ENCODE results near the gene PPM1B. TPM values are rescaled to one million over a fixed set of nuclear protein-coding genes. Genes with fewer than 3 reads are reported as not detected.
"Not testable (repeated sequence)": the region's sequence is repeated elsewhere in the genome, so short reads cannot be mapped to it uniquely, and the experiment has no call there.

The PPM1B gene
- 10 to 100 TPM; 38.9 to 40.4 TPM for total RNA-seq

GRCh38 chr2:44168681-44169154, at the start of gene PPM1B:
Gene PPM1B, plus strand, starts transcription at chr2:44168875. Its CDS starts 32,325 bp downstream, at chr2:44201200.
- Mint-ChIP-seq H3K27me3 (no peaks in the 10 kb centered on the region), H3K4me3 (peak within 1 kb of the TSS; percentile 100), H3K36me3 (peaks cover 8% of the 10 kb centered on the region), H3K9me3 (peaks cover 2% of the 10 kb centered on the region), H3K27ac (peak within 1 kb of the TSS; percentile 100), H3K4me1 (peaks cover 30% of the 10 kb centered on the region)
- DNase-seq: peak; percentile 99

GRCh38 chr2:44119878-44120277, 48.8 kb upstream of the PPM1B start:
- DNase-seq: no peak
- Mint-ChIP-seq H3K4me1 (peaks cover 34% of the 10 kb centered on the region), H3K9me3 (no peaks in the 10 kb centered on the region), H3K27ac (no peak overlapping the region), H3K27me3 (no peaks in the 10 kb centered on the region), H3K4me3 (no peak overlapping the region), H3K36me3 (no peaks in the 10 kb centered on the region)

DNA sequence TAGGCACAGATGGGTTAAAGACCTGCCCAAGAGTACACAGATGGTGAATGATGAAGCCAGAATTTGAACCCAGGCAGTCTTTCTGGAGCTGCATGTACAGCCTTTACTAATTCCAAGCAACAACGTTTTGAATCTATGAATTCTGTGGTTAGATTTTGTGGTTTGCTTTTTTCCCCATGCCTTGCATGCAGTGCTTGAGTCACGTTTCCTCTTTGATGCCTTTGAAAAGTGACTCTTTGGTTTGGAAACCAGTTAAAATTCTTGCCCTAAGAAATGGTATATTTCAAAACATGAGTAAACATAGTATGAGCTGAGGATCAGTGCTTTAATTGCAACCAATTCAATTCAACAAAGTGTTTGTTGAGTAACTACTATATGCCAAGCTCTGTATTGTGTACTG, 48.2 kb upstream of the PPM1B start:
- DNase-seq: peak; percentile 38
- no peaks in the 10 kb centered on the region for H3K27me3 Mint-ChIP-seq
- no peaks in the 10 kb centered on the region for H3K36me3 Mint-ChIP-seq
- H3K4me3 Mint-ChIP-seq: no peak overlapping the region
- peak overlapping the region; percentile 51 for H3K27ac Mint-ChIP-seq
- H3K9me3 Mint-ChIP-seq: no peaks in the 10 kb centered on the region
- peaks cover 36% of the 10 kb centered on the region for H3K4me1 Mint-ChIP-seq

- no peak for DNase-seq
- Mint-ChIP-seq H3K9me3 (no peaks in the 10 kb centered on the region), H3K27me3 (no peaks in the 10 kb centered on the region), H3K4me1 (peaks cover 46% of the 10 kb centered on the region), H3K27ac (peak overlapping the region; percentile 38), H3K4me3 (no peak overlapping the region), H3K36me3 (no peaks in the 10 kb centered on the region)
These were observed 46.8 kb upstream of the PPM1B start for GRCh38 chr2:44121899-44122298.

DNA sequence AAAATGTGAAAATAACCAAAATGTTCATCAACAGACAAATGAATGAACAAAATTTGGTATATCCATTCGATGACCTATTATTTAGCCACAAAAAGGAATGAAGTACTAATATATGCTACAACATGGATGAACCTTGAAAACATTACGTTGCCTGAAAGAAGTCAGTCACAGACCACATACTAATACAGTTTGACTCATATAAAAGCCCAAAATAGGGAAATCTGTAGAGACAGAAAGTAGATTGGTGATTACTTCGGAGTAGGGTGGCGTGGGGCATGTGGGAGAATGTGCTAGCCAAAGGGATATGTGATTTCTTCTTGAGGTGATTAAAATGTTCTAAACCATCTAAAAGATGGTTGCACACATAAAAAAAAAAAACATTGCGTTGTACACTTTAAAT, 44.2 kb upstream of the PPM1B start:
- H3K27ac Mint-ChIP-seq: no peak overlapping the region
- no peaks in the 10 kb centered on the region for H3K36me3 Mint-ChIP-seq
- H3K27me3 Mint-ChIP-seq: no peaks in the 10 kb centered on the region
- no peak overlapping the region for H3K4me3 Mint-ChIP-seq
- no peaks in the 10 kb centered on the region for H3K9me3 Mint-ChIP-seq
- peaks cover 37% of the 10 kb centered on the region for H3K4me1 Mint-ChIP-seq
- DNase-seq: no peak

GRCh38 chr2:44126106-44126797, 42.4 kb upstream of the PPM1B start:
- no peaks in the 10 kb centered on the region for H3K27me3 Mint-ChIP-seq
- H3K9me3 Mint-ChIP-seq: no peaks in the 10 kb centered on the region
- peaks cover 31% of the 10 kb centered on the region for H3K4me1 Mint-ChIP-seq
- H3K4me3 Mint-ChIP-seq: no peak overlapping the region
- no peaks in the 10 kb centered on the region for H3K36me3 Mint-ChIP-seq
- no peak for DNase-seq
- peak overlapping the region; percentile 7 for H3K27ac Mint-ChIP-seq

- H3K27me3 Mint-ChIP-seq: no peaks in the 10 kb centered on the region
- H3K27ac Mint-ChIP-seq: no peak overlapping the region
- no peak overlapping the region for H3K4me3 Mint-ChIP-seq
- H3K36me3 Mint-ChIP-seq: no peaks in the 10 kb centered on the region
- no peak for DNase-seq
- peaks cover 14% of the 10 kb centered on the region for H3K4me1 Mint-ChIP-seq
- peaks cover 5% of the 10 kb centered on the region for H3K9me3 Mint-ChIP-seq
These were observed 38.2 kb upstream of the PPM1B start for GRCh38 chr2:44130441-44130840.

- peaks cover 5% of the 10 kb centered on the region for H3K9me3 Mint-ChIP-seq
- no peak overlapping the region for H3K4me3 Mint-ChIP-seq
- DNase-seq: no peak
- no peaks in the 10 kb centered on the region for H3K36me3 Mint-ChIP-seq
- H3K27ac Mint-ChIP-seq: no peak overlapping the region
- H3K4me1 Mint-ChIP-seq: peaks cover 6% of the 10 kb centered on the region
- no peaks in the 10 kb centered on the region for H3K27me3 Mint-ChIP-seq
These were observed 37.5 kb upstream of the PPM1B start for GRCh38 chr2:44131177-44131576.

GRCh38 chr2:44133602-44134001, 35.1 kb upstream of the PPM1B start:
- not testable (repeated sequence) for DNase-seq, H3K4me3 Mint-ChIP-seq, H3K27ac Mint-ChIP-seq, H3K27me3 Mint-ChIP-seq, H3K36me3 Mint-ChIP-seq, H3K9me3 Mint-ChIP-seq, H3K4me1 Mint-ChIP-seq

GRCh38 chr2:44134848-44135247, 33.8 kb upstream of the PPM1B start:
- DNase-seq: no peak
- H3K36me3 Mint-ChIP-seq: no peaks in the 10 kb centered on the region
- no peak overlapping the region for H3K27ac Mint-ChIP-seq
- peaks cover 5% of the 10 kb centered on the region for H3K4me1 Mint-ChIP-seq
- peaks cover 5% of the 10 kb centered on the region for H3K9me3 Mint-ChIP-seq
- H3K4me3 Mint-ChIP-seq: no peak overlapping the region
- H3K27me3 Mint-ChIP-seq: no peaks in the 10 kb centered on the region

GRCh38 chr2:44135296-44135695, 33.4 kb upstream of the PPM1B start:
- Mint-ChIP-seq H3K36me3 (no peaks in the 10 kb centered on the region), H3K27me3 (no peaks in the 10 kb centered on the region), H3K27ac (no peak overlapping the region)

GRCh38 chr2:44135771-44136170, 32.9 kb upstream of the PPM1B start:
- Mint-ChIP-seq H3K4me1 (peaks cover 4% of the 10 kb centered on the region), H3K27ac (no peak overlapping the region), H3K9me3 (peaks cover 5% of the 10 kb centered on the region), H3K27me3 (no peaks in the 10 kb centered on the region), H3K4me3 (no peak overlapping the region), H3K36me3 (no peaks in the 10 kb centered on the region)
- DNase-seq: no peak

More at GRCh38 chr2:44135296-44135695, 33.4 kb upstream of the PPM1B start:
- Mint-ChIP-seq H3K4me1 (peaks cover 5% of the 10 kb centered on the region), H3K4me3 (no peak overlapping the region), H3K9me3 (peaks cover 5% of the 10 kb centered on the region)
- DNase-seq: no peak

- H3K4me3 Mint-ChIP-seq: no peak overlapping the region
- H3K4me1 Mint-ChIP-seq: peaks cover 4% of the 10 kb centered on the region
- H3K27me3 Mint-ChIP-seq: no peaks in the 10 kb centered on the region
- no peak overlapping the region for H3K27ac Mint-ChIP-seq
- H3K9me3 Mint-ChIP-seq: peaks cover 5% of the 10 kb centered on the region
- DNase-seq: no peak
- H3K36me3 Mint-ChIP-seq: no peaks in the 10 kb centered on the region
These were observed 32.4 kb upstream of the PPM1B start for GRCh38 chr2:44136252-44136651.

DNA sequence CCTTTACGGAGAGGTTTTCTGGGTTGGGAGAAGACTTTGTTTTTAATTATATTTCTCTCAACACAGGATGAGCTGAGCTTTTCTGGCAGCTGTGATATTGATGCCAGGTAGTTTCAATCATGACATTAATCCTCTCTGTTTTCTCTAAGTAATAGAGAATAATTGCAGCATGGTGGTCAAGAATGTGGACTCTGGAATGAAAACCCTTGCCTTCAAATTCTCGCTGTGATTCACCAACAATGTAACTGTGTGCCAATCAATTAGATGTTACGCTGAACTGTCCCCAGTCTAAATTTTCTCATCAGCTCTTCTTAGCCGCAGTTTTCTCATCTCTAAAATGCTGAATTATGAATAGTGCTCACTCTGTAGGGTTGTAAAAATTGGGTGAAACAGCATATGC, 31.6 kb upstream of the PPM1B start:
- no peak for DNase-seq
- H3K9me3 Mint-ChIP-seq: peaks cover 5% of the 10 kb centered on the region
- H3K27me3 Mint-ChIP-seq: no peaks in the 10 kb centered on the region
- no peak overlapping the region for H3K27ac Mint-ChIP-seq
- no peaks in the 10 kb centered on the region for H3K36me3 Mint-ChIP-seq
- peaks cover 4% of the 10 kb centered on the region for H3K4me1 Mint-ChIP-seq
- H3K4me3 Mint-ChIP-seq: no peak overlapping the region

DNA sequence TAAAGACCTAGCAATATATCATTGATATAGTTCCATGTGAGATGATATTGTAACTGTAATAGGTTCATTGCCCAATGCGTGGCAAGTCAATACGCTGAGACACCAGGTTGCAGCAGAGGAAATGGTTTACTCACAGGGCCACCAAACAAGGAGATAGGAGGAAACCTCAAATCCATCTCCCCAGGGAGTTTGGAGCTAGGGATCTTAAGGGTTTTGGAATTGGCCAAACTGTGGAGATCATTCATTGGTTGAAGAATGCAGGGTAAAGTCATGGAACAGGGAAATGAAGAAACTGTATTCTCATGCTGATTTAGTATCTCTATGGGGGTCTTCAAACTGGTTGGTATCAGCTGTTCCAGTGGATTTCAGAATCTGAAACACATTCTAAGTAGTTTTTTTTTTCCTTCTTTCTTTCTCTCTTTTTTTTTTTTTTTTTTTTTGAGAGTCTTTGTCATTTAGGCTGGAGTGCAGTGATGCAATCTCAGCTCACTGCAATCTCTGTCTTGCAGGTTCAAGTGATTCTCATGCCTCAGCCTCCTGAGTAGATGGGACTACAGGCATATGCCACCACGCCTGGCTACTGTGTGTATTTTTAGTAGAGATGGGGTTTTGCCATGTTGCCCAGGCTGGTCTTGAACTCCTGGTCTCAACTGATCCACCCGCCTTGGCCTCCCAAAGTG, 30.7 kb upstream of the PPM1B start:
- Mint-ChIP-seq H3K9me3 (peaks cover 5% of the 10 kb centered on the region), H3K4me3 (no peak overlapping the region), H3K36me3 (no peaks in the 10 kb centered on the region), H3K27ac (no peak overlapping the region), H3K27me3 (no peaks in the 10 kb centered on the region), H3K4me1 (peaks cover 4% of the 10 kb centered on the region)
- no peak for DNase-seq

GRCh38 chr2:44139741-44140140, 28.9 kb upstream of the PPM1B start:
- no peak for DNase-seq
- H3K27ac Mint-ChIP-seq: no peak overlapping the region
- no peaks in the 10 kb centered on the region for H3K9me3 Mint-ChIP-seq
- no peak overlapping the region for H3K4me3 Mint-ChIP-seq
- H3K4me1 Mint-ChIP-seq: peaks cover 4% of the 10 kb centered on the region
- H3K36me3 Mint-ChIP-seq: no peaks in the 10 kb centered on the region
- no peaks in the 10 kb centered on the region for H3K27me3 Mint-ChIP-seq
